Cardiac fibroblast (primary cell): Measurements from ENCODE around the gene PXDN.

Experiments
- DNase-seq, 2 donors: peaks; one replicate each; pipeline versions ENCODE4 v3.0.0 to v3.0.0-alpha.2; 2010; ENCODE audit warnings: low read depth in 2 of 2
- H3K4me3 ChIP-seq, 2 donors: replicated peaks in 1 of 2; 1 replicate in 1 of 2; 2 replicates in 1 of 2; pipeline ENCODE4 v1.5.1; 2011; ENCODE audit warnings: low read depth in 2 of 2, low read length in 2 of 2, mild to moderate bottlenecking in 2 of 2, moderate library complexity in 1 of 2
- TF ChIP-seq, protein P1 (sequence below): IDR thresholded peaks from one replicate; pipeline ENCODE4 v1.5.1; 2011; ENCODE audit warnings: low read depth, mild to moderate bottlenecking, low read length, inconsistent platforms

The PXDN gene

DNA sequence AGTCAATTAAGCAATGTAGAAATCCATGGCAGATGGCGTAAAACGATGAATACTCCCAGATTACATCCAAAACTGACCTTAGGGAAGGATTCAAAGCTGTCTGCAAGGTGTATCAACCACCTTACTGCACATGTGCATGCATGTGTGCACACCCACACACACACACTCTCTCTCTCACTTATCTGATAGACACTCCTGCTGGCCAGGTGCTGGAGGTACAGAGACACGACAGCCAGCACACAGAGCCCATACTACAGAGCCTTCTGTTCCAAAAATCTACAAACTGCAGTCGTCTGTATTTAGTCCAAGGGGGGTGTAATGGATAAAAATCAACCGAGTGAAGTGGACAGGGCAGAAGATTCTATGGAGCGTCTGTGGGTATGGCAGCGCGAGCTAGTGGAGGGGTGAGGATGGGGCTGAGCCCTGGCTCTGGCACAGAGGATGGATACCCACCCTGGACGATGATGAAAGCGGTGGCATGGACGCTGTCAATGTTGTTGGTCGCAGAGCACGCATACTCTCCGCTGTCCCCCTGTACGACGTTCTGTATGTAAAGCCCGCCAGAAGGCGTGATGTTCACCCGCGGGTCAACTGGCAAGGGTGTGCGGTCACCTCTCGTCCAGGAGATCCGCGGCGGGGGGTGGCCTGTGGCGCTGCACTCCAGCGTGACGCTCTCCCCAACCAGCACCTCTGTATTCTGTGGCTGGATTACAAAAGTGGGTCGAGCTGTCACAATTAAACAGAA is 78.4 kb downstream of the PXDN start:
- H3K4me3 ChIP-seq: no peak overlapping the region
- DNase-seq: no peak
- TF ChIP-seq, protein P1, sequence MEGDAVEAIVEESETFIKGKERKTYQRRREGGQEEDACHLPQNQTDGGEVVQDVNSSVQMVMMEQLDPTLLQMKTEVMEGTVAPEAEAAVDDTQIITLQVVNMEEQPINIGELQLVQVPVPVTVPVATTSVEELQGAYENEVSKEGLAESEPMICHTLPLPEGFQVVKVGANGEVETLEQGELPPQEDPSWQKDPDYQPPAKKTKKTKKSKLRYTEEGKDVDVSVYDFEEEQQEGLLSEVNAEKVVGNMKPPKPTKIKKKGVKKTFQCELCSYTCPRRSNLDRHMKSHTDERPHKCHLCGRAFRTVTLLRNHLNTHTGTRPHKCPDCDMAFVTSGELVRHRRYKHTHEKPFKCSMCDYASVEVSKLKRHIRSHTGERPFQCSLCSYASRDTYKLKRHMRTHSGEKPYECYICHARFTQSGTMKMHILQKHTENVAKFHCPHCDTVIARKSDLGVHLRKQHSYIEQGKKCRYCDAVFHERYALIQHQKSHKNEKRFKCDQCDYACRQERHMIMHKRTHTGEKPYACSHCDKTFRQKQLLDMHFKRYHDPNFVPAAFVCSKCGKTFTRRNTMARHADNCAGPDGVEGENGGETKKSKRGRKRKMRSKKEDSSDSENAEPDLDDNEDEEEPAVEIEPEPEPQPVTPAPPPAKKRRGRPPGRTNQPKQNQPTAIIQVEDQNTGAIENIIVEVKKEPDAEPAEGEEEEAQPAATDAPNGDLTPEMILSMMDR: no peak

DNA sequence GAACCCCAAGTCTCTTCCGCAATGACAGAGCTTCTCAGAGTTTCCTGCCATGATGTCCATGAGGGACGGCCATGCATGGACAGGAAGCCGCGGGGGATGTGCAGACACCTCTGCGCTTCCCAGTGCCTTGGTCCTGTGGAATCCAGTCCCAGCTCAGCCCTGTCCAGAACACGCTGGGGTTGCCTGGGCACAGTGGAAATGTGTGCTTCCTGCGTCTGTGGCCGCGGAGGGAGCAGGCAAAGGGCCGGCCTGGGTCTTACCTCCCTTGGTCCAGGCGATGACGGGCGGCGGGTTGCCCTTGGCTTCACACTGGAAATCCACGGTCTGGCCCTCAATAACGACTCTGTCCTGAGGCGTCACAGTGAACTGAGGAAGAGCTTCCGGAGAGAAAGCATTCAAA is 79.6 kb downstream of the PXDN start:
- no peak overlapping the region for H3K4me3 ChIP-seq
- TF ChIP-seq, protein P1: no peak
- DNase-seq: no peak

- H3K4me3 ChIP-seq: no peak overlapping the region
- TF ChIP-seq, protein P1: no peak
- no peak for DNase-seq
Measured at GRCh38 chr2:1664076-1664605, 80.2 kb downstream of the PXDN start.

- no peak for DNase-seq
- TF ChIP-seq, protein P1: no peak
- H3K4me3 ChIP-seq: no peak overlapping the region
Measured at GRCh38 chr2:1663621-1664020, 80.7 kb downstream of the PXDN start.

GRCh38 chr2:1662606-1663180 is 81.6 kb downstream of the PXDN start:
- TF ChIP-seq, protein P1: no peak
- H3K4me3 ChIP-seq: no peak overlapping the region
- no peak for DNase-seq

- DNase-seq: no peak
- H3K4me3 ChIP-seq: no peak overlapping the region
- TF ChIP-seq, protein P1: no peak
Measured at GRCh38 chr2:1661891-1662605, 82.3 kb downstream of the PXDN start.
